Testis (tissue), 3 donors: Measurements from ENCODE around the gene CNTROB. TPM values are rescaled to one million over a fixed set of nuclear protein-coding genes. Genes with fewer than 3 reads are reported as not detected.

ENCODE experiments used
- DNase-seq: peaks from one replicate; pipeline ENCODE4 v3.0.0-alpha.2; 2019
- H3K27ac ChIP-seq, 2 donors: fragments of 200-600 bp; sonication (generic); one replicate each; pipeline ENCODE4 v1.5.1; 2019
- H3K27me3 ChIP-seq: fragments of 200-600 bp; sonication (generic); one replicate; pipeline ENCODE4 v1.5.1; 2019
- H3K36me3 ChIP-seq: fragments of 200-600 bp; sonication (generic); one replicate; pipeline ENCODE4 v1.5.1; 2017; ENCODE audit warnings: low read depth; ENCODE audit errors: missing control alignments
- H3K4me1 ChIP-seq: fragments of 200-600 bp; sonication (generic); one replicate; pipeline ENCODE4 v1.5.1; 2019
- H3K4me3 ChIP-seq, 2 donors: fragments of 200-600 bp; sonication (generic); one replicate each; pipeline ENCODE4 v1.5.1; 2017 to 2019
- H3K9me3 ChIP-seq: fragments of 200-600 bp; sonication (generic); one replicate; pipeline ENCODE4 v1.5.1; 2017
- CTCF ChIP-seq, 3 experiments: fragments of 450-650 bp in 2 of 3; fragments of 200-600 bp in 1 of 3; sonication (generic) in 1 of 3; IDR thresholded peaks; one replicate each; pipeline ENCODE4 v1.5.1; 2016 to 2019; ENCODE audit warnings: antibody characterized with exemption in 3 of 3, mild to moderate bottlenecking in 2 of 3, moderate library complexity in 1 of 3
- POLR2A ChIP-seq: fragments of 450-650 bp; IDR thresholded peaks from one replicate; pipeline ENCODE4 v1.6.1; 2017; ENCODE audit warnings: antibody characterized with exemption, mild to moderate bottlenecking, moderate library complexity
- WGBS, 2 donors: methylation state at CpG; one replicate each; pipeline ENCODE4 v1.1.5; 2018; 5-methylcytosine and 5-hydroxymethylcytosine counted together
- intact Hi-C: fragments of 100-400 bp; cut with DNase I; formaldehyde crosslinking; loops from one replicate; pipeline ENCODE4 v1.15.1; 2023; ENCODE audit warnings: low total_unique reads
- polyA plus RNA-seq: library from polyadenylated mRNA; stranded (reverse); fragments of 350-450 nt; fragmentation: Illumina TruSeq; extraction: RNeasy Lipid Tissue Mini Kit (QIAGEN cat#74804); gene quantifications from one replicate; pipeline ENCODE4 v1.2.3, GENCODE V29; 2014; ENCODE audit warnings: low read depth, low replicate concordance; ENCODE audit not compliant: insufficient read depth
- total RNA-seq, 2 donors: library from RNA; depleted of rRNA; stranded (reverse); fragments of >200 nt; gene quantifications; one replicate each; pipeline ENCODE4 v1.2.3, GENCODE V29; 2016

The CNTROB gene
- total and polyA plus RNA-seq, 3 donors from 2014 or later = 79.2 to 153 (median 111) TPM

GRCh38 chr17:7982666-7983065, 50.7 kb downstream of the CNTROB start:
- H3K36me3 ChIP-seq = no peaks in the 10 kb centered on the region
- no peak for DNase-seq
- WGBS, 2 donors = 78 to 85% methylated on average over 6 of the region's 6 CpGs
- no peak overlapping the region for H3K4me3 ChIP-seq
- H3K27ac ChIP-seq = no peak overlapping the region
- TF ChIP-seq POLR2A = no peak
- TF ChIP-seq CTCF (IDR thresholded peaks at IDR 0.05) = no peak
- no peaks in the 10 kb centered on the region for H3K4me1 ChIP-seq
- no peaks in the 10 kb centered on the region for H3K9me3 ChIP-seq
- intact Hi-C loops = no loop called here
- H3K27me3 ChIP-seq = no peaks in the 10 kb centered on the region

DNA sequence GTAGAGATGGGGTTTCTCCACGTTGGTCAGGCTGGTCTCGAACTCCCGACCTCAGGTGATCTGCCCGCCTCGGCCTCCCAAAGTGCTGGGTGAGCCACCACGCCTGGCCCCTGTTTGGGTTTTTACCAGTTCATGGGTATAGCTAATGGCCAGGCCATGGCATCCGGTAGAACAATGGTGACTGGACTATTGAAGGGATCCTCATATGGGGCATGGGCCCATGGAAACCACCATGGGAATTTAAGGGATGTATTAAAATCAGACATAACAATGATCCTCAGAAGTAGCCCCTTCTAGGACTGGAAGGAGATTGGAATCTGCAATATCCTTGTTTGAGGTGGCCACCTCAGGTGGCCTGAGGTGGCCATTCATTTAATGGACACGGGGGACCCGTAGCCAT, 52.9 kb downstream of the CNTROB start:
- Histone ChIP-seq H3K36me3 (no peaks in the 10 kb centered on the region), H3K9me3 (no peaks in the 10 kb centered on the region), H3K4me1 (no peaks in the 10 kb centered on the region), H3K27me3 (no peaks in the 10 kb centered on the region), H3K27ac (no peak overlapping the region), H3K4me3 (no peak overlapping the region)
- no peak for TF ChIP-seq CTCF (IDR thresholded peaks at IDR 0.05)
- no peak for TF ChIP-seq POLR2A
- DNase-seq = no peak
- intact Hi-C loops = no loop called here
- WGBS, 2 donors = 95 to 96% methylated on average over 6 to 9 of the region's 9 CpGs

DNA sequence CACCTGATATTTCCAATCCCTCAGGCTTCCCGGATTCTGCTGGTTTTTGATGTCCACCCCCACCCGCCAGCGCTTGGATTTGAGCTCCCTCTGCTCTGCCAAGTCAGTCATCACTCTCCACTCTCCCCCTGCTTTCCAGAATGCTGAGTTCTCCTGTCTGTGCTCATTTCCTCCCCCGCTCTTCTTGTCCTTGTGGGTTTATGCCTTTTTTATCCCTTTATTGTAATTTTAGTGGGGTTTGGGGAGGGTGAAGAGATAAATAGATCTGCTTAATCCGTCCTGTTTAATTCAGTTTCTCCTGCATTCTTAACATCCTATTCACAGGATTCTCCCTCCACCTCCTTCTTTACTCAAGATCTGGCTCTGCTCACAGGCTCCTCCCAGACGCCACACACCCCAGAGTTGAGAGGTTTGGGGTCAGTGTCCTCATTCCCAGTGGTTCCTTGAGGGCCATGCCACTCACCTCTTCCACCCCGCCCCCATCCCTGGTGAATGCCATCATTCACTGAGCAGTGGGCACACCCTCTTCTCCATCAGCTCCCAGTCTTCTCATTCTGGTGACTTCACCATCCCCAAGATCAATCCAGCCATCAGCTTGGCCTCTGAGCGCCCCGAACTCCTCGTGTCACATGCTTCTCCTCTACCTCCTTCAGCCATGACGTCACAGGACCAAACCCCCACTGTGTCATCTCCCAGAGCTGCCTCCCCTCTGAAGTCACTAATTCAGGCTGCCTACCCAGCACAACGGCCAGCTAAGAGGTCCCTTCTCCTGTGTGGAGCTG, 55.3 kb downstream of the CNTROB start:
- intact Hi-C loops = no loop called here
- WGBS, 2 donors = 71 to 72% methylated on average over 12 of the region's 12 CpGs
- TF ChIP-seq POLR2A = no peak
- Histone ChIP-seq H3K27me3 (no peaks in the 10 kb centered on the region), H3K4me3 (no peak overlapping the region), H3K4me1 (no peaks in the 10 kb centered on the region), H3K27ac (no peak overlapping the region), H3K36me3 (no peaks in the 10 kb centered on the region), H3K9me3 (no peaks in the 10 kb centered on the region)
- no peak for DNase-seq

DNA sequence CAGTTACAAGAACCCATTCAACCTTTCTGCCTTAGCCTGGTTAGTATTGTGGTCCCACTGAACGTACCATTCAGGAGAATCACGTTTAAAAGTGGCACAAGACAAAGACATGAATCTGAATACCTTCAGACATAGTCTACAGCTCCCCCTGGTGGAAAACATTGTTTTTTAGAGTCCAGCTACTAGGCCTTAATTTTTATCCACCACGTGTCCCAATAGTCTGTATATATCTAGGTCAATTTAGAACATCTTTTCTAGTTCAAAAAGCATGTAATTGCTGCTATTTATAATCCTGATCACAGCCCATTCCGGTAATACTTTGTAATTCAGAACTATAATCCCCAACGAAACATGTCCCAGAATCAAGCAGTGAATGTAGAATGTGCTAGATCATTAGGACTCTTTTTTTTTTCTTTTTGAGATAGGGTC, 56.8 kb downstream of the CNTROB start:
- WGBS, 2 donors = 9 to 13% methylated on average over 5 of the region's 5 CpGs
- peak; percentile 68 for DNase-seq
- H3K27me3 ChIP-seq = no peaks in the 10 kb centered on the region
- no peak overlapping the region for H3K27ac ChIP-seq
- H3K36me3 ChIP-seq = no peaks in the 10 kb centered on the region
- intact Hi-C loops = no loop called here
- H3K4me3 ChIP-seq = no peak overlapping the region
- H3K9me3 ChIP-seq = no peaks in the 10 kb centered on the region
- TF ChIP-seq CTCF (IDR thresholded peaks at IDR 0.05) (peak; percentile 72 to 86 (median 75)), POLR2A (no peak)
- H3K4me1 ChIP-seq = no peaks in the 10 kb centered on the region

DNA sequence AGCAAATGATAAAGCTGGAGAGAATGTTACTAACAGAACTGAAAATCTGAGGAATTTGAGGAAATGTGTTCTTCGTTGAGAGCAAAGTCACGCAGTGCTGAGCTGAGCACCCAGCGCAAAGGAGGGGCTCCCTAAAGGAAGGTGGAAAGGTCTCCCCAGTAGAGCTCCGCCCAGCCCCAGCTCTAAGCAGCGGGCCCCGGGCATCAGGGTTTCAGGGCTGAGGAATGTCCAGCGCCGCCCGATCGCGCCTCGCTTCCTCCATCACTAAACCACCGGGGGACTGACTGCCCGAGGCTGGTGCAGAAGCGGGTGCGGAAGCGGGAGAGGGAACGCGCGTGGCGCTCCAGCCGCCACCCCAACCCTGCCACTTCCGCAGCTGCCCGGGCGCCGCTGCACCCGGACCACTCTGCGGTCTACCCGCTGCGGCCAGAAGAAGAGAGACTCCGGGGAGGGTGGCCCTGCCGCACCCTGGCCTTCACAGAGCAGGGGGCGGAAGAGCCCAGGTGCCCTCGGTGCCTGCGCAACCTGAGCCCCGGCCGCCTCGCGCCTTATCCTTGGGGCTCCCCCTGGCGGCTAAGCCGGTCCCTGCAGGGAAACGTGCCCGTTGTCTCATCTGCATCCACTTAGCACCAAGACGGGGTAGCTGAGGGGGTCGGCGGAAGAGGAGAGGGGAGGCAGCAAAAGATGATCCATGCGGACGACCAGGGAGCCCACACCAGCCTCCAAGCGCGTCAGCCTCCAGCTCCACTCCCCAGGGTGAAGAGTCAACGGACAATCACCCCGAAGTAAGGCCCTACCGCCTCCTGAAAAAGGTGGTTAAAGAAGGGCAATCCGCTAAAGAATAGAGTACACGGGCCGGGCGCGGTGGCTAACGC, 58.0 kb downstream of the CNTROB start:
- peak overlapping the region; percentile 51 to 63 for H3K4me3 ChIP-seq
- no peaks in the 10 kb centered on the region for H3K4me1 ChIP-seq
- no peaks in the 10 kb centered on the region for H3K27me3 ChIP-seq
- peak overlapping the region in 1 of 2 donors; percentile 30 for H3K27ac ChIP-seq
- TF ChIP-seq CTCF (IDR thresholded peaks at IDR 0.05) (peak; percentile 89 to 95 (median 92)), POLR2A (no peak)
- H3K9me3 ChIP-seq = no peaks in the 10 kb centered on the region
- H3K36me3 ChIP-seq = no peaks in the 10 kb centered on the region
- DNase-seq = peak; percentile 92
- intact Hi-C loops = loop anchor here (5.0 to 10.0 kb wide), 2 partner anchors 55 to 78 kb away; no protein-coding TSS in a partner anchor
- WGBS, 2 donors = 3 to 6% methylated on average over 21 to 59 of the region's 59 CpGs
